Measurements from ENCODE around the gene ERC2.

DNA sequence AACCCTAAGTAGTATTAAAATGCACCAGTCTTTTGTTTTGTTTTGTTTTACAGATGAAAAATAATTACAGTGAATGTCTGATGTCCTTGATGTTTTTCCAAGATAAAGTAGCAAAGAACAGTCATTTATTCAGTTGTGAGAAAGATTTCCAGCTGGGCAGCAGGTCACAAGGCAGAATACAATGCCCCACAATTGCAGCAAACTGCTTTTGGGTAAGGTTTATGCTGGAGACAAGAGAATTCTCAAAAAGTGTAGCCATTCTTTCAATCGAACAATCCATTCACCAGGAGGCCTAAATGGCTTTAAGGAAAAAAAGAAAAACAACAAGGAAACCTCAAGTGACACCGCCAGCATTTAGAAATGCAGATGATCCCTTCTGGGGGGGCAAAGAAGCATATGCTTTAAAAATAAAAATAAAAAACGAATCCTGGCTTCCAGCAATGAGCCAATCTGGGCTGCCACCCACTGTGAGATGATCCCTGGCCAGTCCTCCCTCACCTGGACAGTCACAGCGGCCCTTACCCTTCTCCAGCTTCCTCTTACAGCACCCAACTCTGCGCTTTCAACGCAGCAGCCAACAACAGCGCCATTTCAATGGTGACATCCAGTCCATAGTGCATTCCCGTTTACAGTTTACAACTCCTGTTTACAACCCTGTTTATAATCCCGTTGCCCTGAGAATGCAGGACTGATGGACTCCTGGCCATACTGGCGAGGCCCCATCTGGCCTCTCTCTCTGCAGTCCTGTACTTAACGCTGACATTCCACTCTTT lies 955.5 kb downstream of the ERC2 start:
- TF ChIP-seq, protein P1, sequence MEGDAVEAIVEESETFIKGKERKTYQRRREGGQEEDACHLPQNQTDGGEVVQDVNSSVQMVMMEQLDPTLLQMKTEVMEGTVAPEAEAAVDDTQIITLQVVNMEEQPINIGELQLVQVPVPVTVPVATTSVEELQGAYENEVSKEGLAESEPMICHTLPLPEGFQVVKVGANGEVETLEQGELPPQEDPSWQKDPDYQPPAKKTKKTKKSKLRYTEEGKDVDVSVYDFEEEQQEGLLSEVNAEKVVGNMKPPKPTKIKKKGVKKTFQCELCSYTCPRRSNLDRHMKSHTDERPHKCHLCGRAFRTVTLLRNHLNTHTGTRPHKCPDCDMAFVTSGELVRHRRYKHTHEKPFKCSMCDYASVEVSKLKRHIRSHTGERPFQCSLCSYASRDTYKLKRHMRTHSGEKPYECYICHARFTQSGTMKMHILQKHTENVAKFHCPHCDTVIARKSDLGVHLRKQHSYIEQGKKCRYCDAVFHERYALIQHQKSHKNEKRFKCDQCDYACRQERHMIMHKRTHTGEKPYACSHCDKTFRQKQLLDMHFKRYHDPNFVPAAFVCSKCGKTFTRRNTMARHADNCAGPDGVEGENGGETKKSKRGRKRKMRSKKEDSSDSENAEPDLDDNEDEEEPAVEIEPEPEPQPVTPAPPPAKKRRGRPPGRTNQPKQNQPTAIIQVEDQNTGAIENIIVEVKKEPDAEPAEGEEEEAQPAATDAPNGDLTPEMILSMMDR (IDR thresholded peaks at IDR 0.05; ENCODE audit: insufficient read depth, low read depth, low read length): no peak
- TF ChIP-seq EZH2 (IDR thresholded peaks at IDR 0.05; ENCODE audit: insufficient read depth, low read length): no peak

Data from astrocyte (in vitro differentiated cells and primary cell).